Nephron progenitor cell (in vitro differentiated cells): ENCODE measurements around the gene CYB5R3.
"Not testable (repeated sequence)": the region's sequence is repeated elsewhere in the genome, so short reads cannot be mapped to it uniquely, and the experiment has no call there.

Source experiments
- DNase-seq: peaks from one replicate; pipeline ENCODE4 v3.0.0; 2021
- H3K27ac Mint-ChIP-seq: 2 replicates; pipeline ENCODE4 v1.8.0; 2021; ENCODE audit warnings: mild to moderate bottlenecking, moderate library complexity, mixed read lengths
- H3K27me3 Mint-ChIP-seq: 2 replicates; pipeline ENCODE4 v1.8.0; 2021; ENCODE audit warnings: mild to moderate bottlenecking, low read depth, mixed read lengths; ENCODE audit not compliant: poor library complexity
- H3K36me3 Mint-ChIP-seq: 2 replicates; pipeline ENCODE4 v1.8.0; 2021; ENCODE audit warnings: low read depth, mixed read lengths
- H3K4me1 Mint-ChIP-seq: 2 replicates; pipeline ENCODE4 v1.8.0; 2021; ENCODE audit warnings: mixed read lengths
- H3K4me3 Mint-ChIP-seq: 2 replicates; pipeline ENCODE4 v1.8.0; 2021; ENCODE audit warnings: mild to moderate bottlenecking, moderate library complexity, mixed read lengths
- H3K9me3 Mint-ChIP-seq: 2 replicates; pipeline ENCODE4 v1.8.0; 2021; ENCODE audit warnings: mild to moderate bottlenecking, moderate library complexity, mixed read lengths
- CTCF ChIP-seq: fragments of 200-600 bp; sonication (generic); IDR thresholded peaks from 2 replicates; pipeline ENCODE4 v1.5.0; 2021; ENCODE audit warnings: antibody characterized with exemption

Gene CYB5R3

DNA sequence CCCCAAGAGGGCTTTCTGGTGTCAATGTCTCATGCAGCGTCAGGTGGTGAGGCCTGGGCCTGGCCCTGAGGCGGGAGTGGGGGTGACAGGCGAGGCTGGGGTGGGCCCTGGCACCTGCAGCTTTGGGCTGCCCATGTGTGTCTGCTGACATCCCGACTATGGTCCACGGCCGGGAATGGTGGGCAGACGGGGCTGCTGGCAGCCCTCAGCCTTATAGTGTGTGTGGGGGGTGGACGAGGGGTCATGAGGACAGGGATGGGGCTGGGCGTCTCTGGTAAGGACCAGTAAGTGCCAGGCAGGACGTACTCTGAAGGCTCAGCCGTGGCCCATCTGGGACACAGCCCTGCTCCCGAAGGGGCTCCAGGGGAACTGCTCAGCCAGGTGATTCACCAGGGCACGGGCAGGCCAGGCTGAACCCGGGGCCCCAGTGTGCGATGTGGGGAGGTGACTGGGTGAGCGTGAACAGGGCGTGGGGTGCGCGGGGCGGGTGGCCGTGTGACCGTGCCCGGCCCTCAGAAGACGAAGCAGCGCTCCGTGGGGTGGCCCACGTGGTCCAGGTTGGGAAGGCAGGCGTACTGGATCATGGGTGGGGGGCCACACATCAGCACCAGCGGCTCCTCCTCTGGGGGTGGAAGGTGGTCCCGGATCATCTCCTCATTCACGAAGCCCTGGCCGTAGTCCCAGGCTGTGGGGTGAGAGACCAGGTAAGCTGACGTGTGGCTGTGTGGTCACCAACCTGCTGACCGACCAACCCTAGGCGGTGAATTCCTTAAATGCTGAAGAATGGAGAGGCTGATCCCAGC, 29.7 kb downstream of the CYB5R3 start:
- no peak for TF ChIP-seq CTCF
- H3K27ac Mint-ChIP-seq = no peak overlapping the region
- no peaks in the 10 kb centered on the region for H3K9me3 Mint-ChIP-seq
- peaks cover 62% of the 10 kb centered on the region for H3K4me1 Mint-ChIP-seq
- H3K36me3 Mint-ChIP-seq = peaks cover 15% of the 10 kb centered on the region
- no peak overlapping the region for H3K4me3 Mint-ChIP-seq
- no peak for DNase-seq
- peaks cover 7% of the 10 kb centered on the region for H3K27me3 Mint-ChIP-seq

DNA sequence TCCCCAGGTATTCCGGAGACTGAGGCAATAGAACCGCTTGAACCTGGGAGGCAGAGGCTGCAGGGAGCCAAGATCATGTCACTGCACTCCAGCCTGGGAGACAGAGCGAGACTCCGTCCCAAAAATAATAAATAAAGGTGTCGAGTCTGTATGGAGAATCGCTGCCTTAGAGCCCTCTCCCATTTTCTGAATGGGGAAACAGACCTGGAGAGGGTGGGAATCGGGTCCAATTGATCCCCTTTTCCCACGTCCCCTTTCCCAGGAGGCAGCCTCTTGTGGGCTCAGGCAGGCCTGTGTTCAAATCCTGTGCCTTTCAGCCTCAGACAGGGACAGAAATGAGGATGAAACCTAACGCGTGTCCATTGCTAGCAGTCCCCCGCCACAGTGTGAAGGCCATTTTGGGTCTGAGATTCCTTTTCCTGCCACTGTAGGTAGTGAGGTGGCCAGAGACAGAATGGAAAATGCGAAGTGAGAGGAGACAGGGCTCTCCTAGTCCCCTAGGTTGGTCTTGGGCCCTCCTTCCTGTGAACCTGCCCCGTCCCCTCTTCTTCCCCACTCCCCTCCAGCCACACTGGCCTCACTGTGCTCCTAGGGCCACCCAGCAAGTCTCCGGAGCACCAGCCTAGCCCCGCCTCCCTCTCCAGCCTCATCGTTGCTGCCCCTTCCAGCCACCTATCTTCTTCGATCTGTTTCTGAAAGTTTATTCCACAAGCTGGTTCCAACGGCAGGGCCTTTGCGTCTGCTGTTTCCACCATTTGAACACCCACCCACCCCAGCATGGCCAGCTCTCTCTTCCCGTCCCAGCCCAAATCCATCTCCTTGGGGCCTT, 31.8 kb downstream of the CYB5R3 start:
- Mint-ChIP-seq H3K27me3 (peaks cover 7% of the 10 kb centered on the region), H3K4me1 (peaks cover 69% of the 10 kb centered on the region), H3K27ac (peak overlapping the region; percentile 65), H3K9me3 (no peaks in the 10 kb centered on the region), H3K4me3 (peak overlapping the region; percentile 26), H3K36me3 (peaks cover 15% of the 10 kb centered on the region)
- no peak for TF ChIP-seq CTCF
- DNase-seq = no peak

- not testable (repeated sequence) for DNase-seq, H3K9me3 Mint-ChIP-seq, H3K27me3 Mint-ChIP-seq
- Mint-ChIP-seq H3K27ac (peak overlapping the region; percentile 100), H3K4me1 (peaks cover 67% of the 10 kb centered on the region), H3K4me3 (peak overlapping the region; percentile 95), H3K36me3 (peaks cover 24% of the 10 kb centered on the region)
Observed at GRCh38 chr22:42615860-42616175, 33.4 kb downstream of the CYB5R3 start.

DNA sequence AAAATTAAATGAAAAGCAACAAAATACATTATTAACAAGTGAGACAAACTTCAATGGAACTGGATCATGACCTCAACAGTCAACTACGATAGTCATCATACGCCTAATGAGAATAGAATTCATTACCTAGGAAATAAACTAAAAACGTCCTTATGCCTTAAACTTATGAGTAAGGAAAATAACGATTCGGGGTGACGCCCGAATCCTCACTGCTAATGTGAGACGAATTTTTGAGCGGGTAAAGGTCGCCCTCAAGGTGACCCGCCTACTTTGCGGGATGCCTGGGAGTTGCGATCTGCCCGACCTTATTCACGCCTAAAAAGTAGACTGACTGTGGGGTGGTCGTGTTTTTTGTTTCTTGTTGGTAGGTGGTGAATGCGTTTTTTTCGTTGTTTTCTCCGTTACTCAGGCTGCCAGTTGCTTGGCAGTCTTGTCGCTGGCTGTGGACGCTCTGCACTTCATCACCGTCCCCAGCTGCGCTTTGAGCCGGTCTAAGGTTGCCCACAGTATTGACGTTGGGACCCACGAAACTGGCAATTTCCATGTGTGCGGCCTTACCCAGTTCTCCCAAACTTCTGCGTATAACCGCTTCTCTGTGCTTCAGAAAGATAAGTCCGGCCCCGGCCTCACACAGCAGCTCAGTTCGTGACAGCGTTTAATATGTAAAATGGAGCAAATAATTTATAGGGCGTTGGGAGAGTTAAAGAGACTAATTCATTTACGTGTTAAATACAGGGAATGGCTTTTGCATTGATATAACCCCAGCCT, 33.9 kb downstream of the CYB5R3 start:
- Mint-ChIP-seq H3K27ac (peak overlapping the region; percentile 100), H3K9me3 (peaks cover under 1% of the 10 kb centered on the region), H3K4me1 (peaks cover 68% of the 10 kb centered on the region), H3K4me3 (peak overlapping the region; percentile 95), H3K36me3 (peaks cover 29% of the 10 kb centered on the region), H3K27me3 (peaks cover 7% of the 10 kb centered on the region)
- no peak for TF ChIP-seq CTCF
- DNase-seq = peak; percentile 78

GRCh38 chr22:42614312-42615091, 34.7 kb downstream of the CYB5R3 start, which contains the start of gene POLDIP3:
Gene POLDIP3 (minus strand): TSS chr22:42614883. CDS start chr22:42614857, 26 bp downstream.
- Mint-ChIP-seq H3K36me3 (peaks cover 37% of the 10 kb centered on the region), H3K4me3 (peak within 1 kb of the TSS; percentile 99), H3K27me3 (peaks cover 7% of the 10 kb centered on the region), H3K4me1 (peaks cover 71% of the 10 kb centered on the region), H3K27ac (peak within 1 kb of the TSS; percentile 100), H3K9me3 (peaks cover 3% of the 10 kb centered on the region)
- peak; percentile 99 for DNase-seq
- no peak for TF ChIP-seq CTCF
